HCT116 (cell line): ENCODE data around the gene CELA2A. TPM values are rescaled to one million over a fixed set of nuclear protein-coding genes. Genes with fewer than 3 reads are reported as not detected.

Source experiments
- ATAC-seq: fragments of 200-7000 bp; cut with Tn5 transposase; 2 replicates; pipeline ENCODE4 v1.9.1; 2020; ENCODE audit warnings: mild to moderate bottlenecking, moderate library complexity
- BruUV-seq: library from RNA; stranded (reverse); fragments of 400-500 nt; replicated peaks from 2 replicates; lab custom pipeline; 2021; lab: Mats Ljungman, UMichigan
- CTCF ChIA-PET: fragments of 300-600 bp; sonication (Branson Sonifier 250); formaldehyde crosslinking; loops from one replicate; lab custom pipeline; 2021; ENCODE audit warnings: antibody characterized with exemption; lab: Charles Lee
- POLR2A ChIA-PET: fragments of 300-600, 350-600 bp; sonication (Branson Sonifier 250); formaldehyde crosslinking; loops from one replicate; lab custom pipeline; 2021; ENCODE audit warnings: antibody characterized with exemption; lab: Charles Lee
- RAD21 ChIA-PET, 2 experiments: fragments of 300-600 bp; sonication (Branson Sonifier 250); formaldehyde crosslinking; loops; one replicate each; lab custom pipeline; 2023; ENCODE audit warnings: low total read pairs in 2 of 2; ENCODE audit not compliant: uncharacterized antibody in 2 of 2, unreplicated experiment in 2 of 2, low non-redundant PET in 1 of 2; lab: Charles Lee
- DNase-seq: peaks from one replicate; pipeline ENCODE4 v3.0.0-alpha.2; 2010; ENCODE audit warnings: low read depth, low spot score
- H2AFZ ChIP-seq: fragments of 200-600 bp; shearing (Covaris generic), sonication (generic); 2 replicates; pipeline ENCODE4 v1.6.1; 2017; ENCODE audit warnings: low read depth, mixed run types, mixed read lengths, antibody characterized with exemption, low read length; ENCODE audit not compliant: poor library complexity, severe bottlenecking
- H3K27ac ChIP-seq: 2 replicates; pipeline ENCODE4 v1.5.1; 2012; ENCODE audit warnings: low read depth, low read length
- H3K27me3 ChIP-seq: fragments of 200-600 bp; sonication (generic); 2 replicates; pipeline ENCODE4 v1.6.1; 2016; ENCODE audit warnings: mixed run types, low read length, mixed read lengths; ENCODE audit not compliant: insufficient read depth
- H3K36me3 ChIP-seq, 2 experiments: fragments of 200-500 bp in 1 of 2; fragments of 200-600 bp in 1 of 2; sonication (Bioruptor generic) in 1 of 2; sonication (generic) in 1 of 2; 2 replicates each; pipeline versions ENCODE4 v1.5.1 to v1.6.1; 2014 to 2016; ENCODE audit warnings: low read length in 2 of 2, inconsistent platforms in 1 of 2, mixed read lengths in 1 of 2, mixed run types in 1 of 2; ENCODE audit not compliant: insufficient read depth in 2 of 2, control insufficient read depth in 1 of 2
- H3K4me1 ChIP-seq, 2 experiments: fragments of 200-600 bp in 1 of 2; sonication (generic) in 1 of 2; 2 replicates each; pipeline versions ENCODE4 v1.5.1 to v1.6.1; 2012 to 2017; ENCODE audit warnings: low read length in 2 of 2, inconsistent platforms in 1 of 2, mild to moderate bottlenecking in 1 of 2, mixed read lengths in 1 of 2, mixed run types in 1 of 2, moderate library complexity in 1 of 2; ENCODE audit not compliant: insufficient read depth in 2 of 2, control insufficient read depth in 1 of 2
- H3K4me2 ChIP-seq: fragments of 200-600 bp; sonication (generic); 2 replicates; pipeline ENCODE4 v1.6.1; 2017; ENCODE audit warnings: mixed run types, low read length, mixed read lengths
- H3K4me3 ChIP-seq, 2 experiments: fragments of 200-600 bp in 1 of 2; sonication (generic) in 1 of 2; replicated peaks in 1 of 2; 2 replicates each; pipeline ENCODE4 v1.5.1; 2011 to 2016; ENCODE audit warnings: low read length in 2 of 2, control low read depth in 1 of 2, low read depth in 1 of 2, mild to moderate bottlenecking in 1 of 2, mixed read lengths in 1 of 2, mixed run types in 1 of 2
- H3K79me2 ChIP-seq: fragments of 200-600 bp; sonication (generic); 2 replicates; pipeline ENCODE4 v1.6.1; 2017; ENCODE audit warnings: mild to moderate bottlenecking, mixed run types, low read length, moderate library complexity, mixed read lengths; ENCODE audit not compliant: insufficient read depth
- H3K9ac ChIP-seq: fragments of 200-600 bp; sonication (generic); 2 replicates; pipeline ENCODE4 v1.6.1; 2016; ENCODE audit warnings: low read length, mixed read lengths
- H3K9me2 ChIP-seq: fragments of 200-600 bp; sonication (generic), shearing (Covaris generic); 2 replicates; pipeline ENCODE4 v1.6.1; 2017; ENCODE audit warnings: mixed run types, mild to moderate bottlenecking, moderate library complexity; ENCODE audit not compliant: insufficient read depth
- H3K9me3 ChIP-seq, 2 experiments: fragments of 200-500 bp in 1 of 2; fragments of 200-600 bp in 1 of 2; sonication (Bioruptor generic) in 1 of 2; sonication (generic) in 1 of 2; 2 replicates each; pipeline ENCODE4 v1.6.1; 2014 to 2017; ENCODE audit warnings: low read length in 2 of 2, mixed read lengths in 2 of 2, inconsistent platforms in 1 of 2, low read depth in 1 of 2, mild to moderate bottlenecking in 1 of 2, mixed run types in 1 of 2, moderate library complexity in 1 of 2; ENCODE audit not compliant: control insufficient read depth in 1 of 2, insufficient read depth in 1 of 2
- H4K20me1 ChIP-seq: fragments of 200-600 bp; sonication (generic), shearing (Covaris generic); 2 replicates; pipeline ENCODE4 v1.6.1; 2017; ENCODE audit warnings: mixed run types, mild to moderate bottlenecking, moderate library complexity; ENCODE audit not compliant: insufficient read depth
- ATF3 ChIP-seq: IDR thresholded peaks from 2 replicates; pipeline ENCODE4 v1.6.1; 2012
- CEBPB ChIP-seq: IDR thresholded peaks from 2 replicates; pipeline ENCODE4 v1.6.1; 2012; ENCODE audit warnings: low read depth
- ELF1 ChIP-seq: IDR thresholded peaks from 2 replicates; pipeline ENCODE4 v1.6.1; 2012; ENCODE audit warnings: low read depth, borderline replicate concordance
- EZH2 ChIP-seq: fragments of 200-600 bp; sonication (generic); IDR thresholded peaks from 2 replicates; pipeline ENCODE4 v1.6.1; 2017; ENCODE audit warnings: antibody characterized with exemption, mixed run types
- EZH2phosphoT487 ChIP-seq: fragments of 200-600 bp; IDR thresholded peaks from 2 replicates; pipeline ENCODE4 v1.6.1; 2018; ENCODE audit warnings: antibody characterized with exemption, borderline replicate concordance
- FOSL1 ChIP-seq: IDR thresholded peaks from 2 replicates; pipeline ENCODE4 v1.6.1; 2012; ENCODE audit warnings: low read depth
- JUND ChIP-seq: IDR thresholded peaks from 2 replicates; pipeline ENCODE4 v1.6.1; 2012
- MAX ChIP-seq: IDR thresholded peaks from 2 replicates; pipeline ENCODE4 v1.6.1; 2012
- POLR2A ChIP-seq: IDR thresholded peaks from 2 replicates; pipeline ENCODE4 v1.7.0; 2011; ENCODE audit warnings: borderline replicate concordance; ENCODE audit not compliant: insufficient read depth, insufficient read length; ENCODE audit errors: extremely low read depth
- POLR2AphosphoS5 ChIP-seq: IDR thresholded peaks from 2 replicates; pipeline ENCODE4 v1.6.1; 2011; ENCODE audit warnings: mild to moderate bottlenecking, low read depth, low read length, moderate library complexity
- RAD21 ChIP-seq: IDR thresholded peaks from 2 replicates; pipeline ENCODE4 v1.6.1; 2012; ENCODE audit warnings: low read depth, mild to moderate bottlenecking
- SIN3A ChIP-seq: IDR thresholded peaks from 2 replicates; pipeline ENCODE4 v1.6.1; 2012; ENCODE audit warnings: low read depth
- SP1 ChIP-seq: IDR thresholded peaks from 2 replicates; pipeline ENCODE4 v1.6.1; 2012; ENCODE audit warnings: low read depth
- SRF ChIP-seq: IDR thresholded peaks from 2 replicates; pipeline ENCODE4 v1.6.1; 2012; ENCODE audit warnings: low read depth
- TCF7L2 ChIP-seq: IDR thresholded peaks from 2 replicates; pipeline ENCODE4 v1.7.0; 2011; ENCODE audit warnings: borderline replicate concordance, inconsistent platforms; ENCODE audit not compliant: insufficient read depth, insufficient read length; ENCODE audit errors: extremely low read depth
- YY1 ChIP-seq: IDR thresholded peaks from 2 replicates; pipeline ENCODE4 v1.6.1; 2011; ENCODE audit warnings: low read length, low read depth, moderate library complexity, mild to moderate bottlenecking; ENCODE audit not compliant: insufficient replicate concordance; ENCODE audit errors: extremely low read depth
- ZFX ChIP-seq: fragments of 450-650 bp; IDR thresholded peaks from 2 replicates; pipeline ENCODE4 v1.6.1; 2017
- ZNF274 ChIP-seq: fragments of 200-500 bp; sonication (Bioruptor generic); IDR thresholded peaks from 2 replicates; pipeline ENCODE4 v1.6.1; 2014; ENCODE audit warnings: mild to moderate bottlenecking, low read depth, low read length, inconsistent platforms
- intact Hi-C: fragments of 100-400 bp; cut with micrococcal nuclease; formaldehyde crosslinking; loops from 2 replicates; pipeline ENCODE4 v1.10.0; 2022
- total RNA-seq: library from RNA; stranded (reverse); gene quantifications from one replicate; pipeline ENCODE4 v1.2.1, GENCODE V29; 2021; ENCODE audit not compliant: unreplicated experiment
- TF ChIP-seq, protein P1 (sequence below): IDR thresholded peaks from 2 replicates; pipeline ENCODE4 v1.6.1; 2011; ENCODE audit warnings: mild to moderate bottlenecking, low read length, moderate library complexity; ENCODE audit not compliant: insufficient replicate concordance; ENCODE audit errors: extremely low read depth

CELA2A gene
- total RNA-seq, 1 experiment from 2014 or later = 1.6 TPM

DNA sequence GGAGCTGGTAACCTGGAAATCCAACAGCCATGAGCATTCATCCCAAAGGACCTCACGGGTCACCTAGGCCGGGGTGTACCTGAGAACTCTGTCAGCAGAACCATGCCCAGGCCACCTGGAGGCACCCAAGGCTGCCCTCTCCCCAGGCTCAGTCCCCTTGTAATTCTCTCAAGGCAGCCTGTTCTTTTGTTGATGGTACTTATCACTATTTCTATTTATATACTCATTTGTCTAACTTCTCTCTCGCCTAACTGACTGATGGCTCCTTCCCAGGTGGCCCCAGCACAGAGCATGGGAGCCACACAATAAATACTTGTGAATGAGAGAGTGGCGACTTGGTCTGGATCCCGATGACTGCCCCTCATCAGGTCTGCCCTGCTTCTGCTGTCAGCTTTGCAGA, 50.7 kb downstream of the CELA2A start:
- Histone ChIP-seq H4K20me1 (no peaks in the 10 kb centered on the region), H3K4me3 (no peak overlapping the region), H3K9ac (no peak overlapping the region), H3K9me2 (no peaks in the 10 kb centered on the region), H3K27me3 (no peaks in the 10 kb centered on the region), H3K4me2 (no peak overlapping the region), H2AFZ (no peak overlapping the region), H3K9me3 (no peaks in the 10 kb centered on the region), H3K79me2 (no peaks in the 10 kb centered on the region), H3K27ac (no peak overlapping the region), H3K36me3 (no peaks in the 10 kb centered on the region), H3K4me1 (no peaks in the 10 kb centered on the region)
- CTCF ChIA-PET = no interaction called here
- TF ChIP-seq ZNF274 (no peak), EZH2phosphoT487 (no peak), MAX (no peak), POLR2AphosphoS5 (no peak), ZFX (no peak), YY1 (no peak), SIN3A (no peak), FOSL1 (no peak), CEBPB (no peak), ATF3 (no peak), SP1 (no peak)
- RAD21 ChIA-PET = no interaction called here
- DNase-seq (no peak), ATAC-seq (no peak)
- POLR2A ChIA-PET = no interaction called here
- intact Hi-C loops = no loop called here
- no TSS peak for BruUV-seq

DNA sequence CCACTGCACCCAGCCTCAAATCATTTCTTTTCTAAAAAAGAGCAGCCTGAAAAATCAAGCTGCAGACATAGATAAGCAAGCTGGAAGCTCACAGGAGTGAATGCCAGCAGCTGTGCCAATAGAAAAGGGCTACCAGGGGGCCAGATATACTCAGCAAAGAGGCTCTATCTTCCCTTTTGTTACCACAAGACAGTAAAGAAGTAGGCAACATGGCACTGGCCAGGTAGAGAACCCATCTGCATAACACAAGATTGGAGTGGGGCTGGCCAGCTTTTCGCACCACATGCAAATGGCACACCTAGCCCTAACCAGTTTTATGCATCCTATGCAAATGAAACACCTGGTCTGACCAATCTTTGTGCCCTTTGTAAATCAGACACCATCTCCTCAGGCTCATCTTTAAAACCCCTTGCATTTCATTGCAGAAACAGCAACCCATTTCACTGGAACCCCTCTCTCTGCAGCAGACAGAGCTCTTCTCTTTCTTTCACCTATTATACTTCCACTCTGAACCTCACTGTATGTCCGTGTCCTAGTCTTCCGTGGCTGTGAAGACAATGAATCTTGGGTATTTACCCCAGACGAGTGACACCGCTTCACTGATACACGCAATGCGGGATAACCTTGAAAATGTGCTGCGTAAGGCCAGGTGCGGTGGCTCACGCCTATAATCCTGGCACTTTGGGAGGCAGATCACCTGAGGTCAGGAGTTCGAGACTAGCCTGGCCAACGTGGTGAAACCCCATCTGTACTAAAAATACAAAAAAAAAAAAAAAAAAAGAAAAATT, 52.4 kb downstream of the CELA2A start:
- no peaks in the 10 kb centered on the region for H3K79me2 ChIP-seq
- RAD21 ChIA-PET = no interaction called here
- DNase-seq (no peak), ATAC-seq (no peak)
- no peaks in the 10 kb centered on the region for H3K36me3 ChIP-seq
- H3K27me3 ChIP-seq = no peaks in the 10 kb centered on the region
- H3K9me3 ChIP-seq = no peaks in the 10 kb centered on the region
- H3K4me3 ChIP-seq = no peak overlapping the region
- no peak overlapping the region for H3K9ac ChIP-seq
- no TSS peak for BruUV-seq
- POLR2A ChIA-PET = no interaction called here
- no peak overlapping the region for H3K27ac ChIP-seq
- intact Hi-C loops = no loop called here
- no peak overlapping the region for H3K4me2 ChIP-seq
- CTCF ChIA-PET = no interaction called here
- H3K4me1 ChIP-seq = no peaks in the 10 kb centered on the region
- H2AFZ ChIP-seq = no peak overlapping the region
- no peaks in the 10 kb centered on the region for H3K9me2 ChIP-seq
- H4K20me1 ChIP-seq = no peaks in the 10 kb centered on the region
- TF ChIP-seq SP1 (no peak), RAD21 (no peak), FOSL1 (no peak), ELF1 (no peak), CEBPB (no peak), SIN3A (no peak), SRF (no peak), JUND (no peak), YY1 (no peak), EZH2 (no peak), ATF3 (no peak), POLR2A (no peak), ZFX (no peak), TCF7L2 (no peak), EZH2phosphoT487 (no peak)
- TF ChIP-seq, protein P1, sequence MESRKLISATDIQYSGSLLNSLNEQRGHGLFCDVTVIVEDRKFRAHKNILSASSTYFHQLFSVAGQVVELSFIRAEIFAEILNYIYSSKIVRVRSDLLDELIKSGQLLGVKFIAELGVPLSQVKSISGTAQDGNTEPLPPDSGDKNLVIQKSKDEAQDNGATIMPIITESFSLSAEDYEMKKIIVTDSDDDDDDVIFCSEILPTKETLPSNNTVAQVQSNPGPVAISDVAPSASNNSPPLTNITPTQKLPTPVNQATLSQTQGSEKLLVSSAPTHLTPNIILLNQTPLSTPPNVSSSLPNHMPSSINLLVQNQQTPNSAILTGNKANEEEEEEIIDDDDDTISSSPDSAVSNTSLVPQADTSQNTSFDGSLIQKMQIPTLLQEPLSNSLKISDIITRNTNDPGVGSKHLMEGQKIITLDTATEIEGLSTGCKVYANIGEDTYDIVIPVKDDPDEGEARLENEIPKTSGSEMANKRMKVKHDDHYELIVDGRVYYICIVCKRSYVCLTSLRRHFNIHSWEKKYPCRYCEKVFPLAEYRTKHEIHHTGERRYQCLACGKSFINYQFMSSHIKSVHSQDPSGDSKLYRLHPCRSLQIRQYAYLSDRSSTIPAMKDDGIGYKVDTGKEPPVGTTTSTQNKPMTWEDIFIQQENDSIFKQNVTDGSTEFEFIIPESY = no peak
